A673 (cell line): Measurements from ENCODE around the gene STOML1. TPM values are rescaled to one million over a fixed set of nuclear protein-coding genes. Genes with fewer than 3 reads are reported as not detected.

ENCODE experiments used
- BruUV-seq: library from RNA; stranded (reverse); fragments of 400-500 nt; replicated peaks from 2 replicates; lab custom pipeline; 2021; lab: Mats Ljungman, UMichigan
- CTCF ChIA-PET: fragments of 300-600 bp; sonication (Branson Sonifier 250); formaldehyde crosslinking; loops from one replicate; lab custom pipeline; 2022; ENCODE audit warnings: antibody characterized with exemption; lab: Charles Lee
- POLR2A ChIA-PET: fragments of 300-600 bp; sonication (Branson Sonifier 250); formaldehyde crosslinking; loops from one replicate; lab custom pipeline; 2022; ENCODE audit warnings: antibody characterized with exemption; ENCODE audit not compliant: low non-redundant PET; lab: Charles Lee
- DNase-seq: peaks from one replicate; pipeline ENCODE4 v3.0.0-alpha.2; 2015; ENCODE audit warnings: low spot score
- H3K27ac ChIP-seq: fragments of 200-600 bp; sonication (generic); 2 replicates; pipeline ENCODE4 v1.5.1; 2016; ENCODE audit warnings: mixed run types, low read depth, mild to moderate bottlenecking, mixed read lengths, antibody characterized with exemption, low read length; ENCODE audit not compliant: poor library complexity, severe bottlenecking
- H3K27me3 ChIP-seq: fragments of 200-600 bp; sonication (generic); replicated peaks from 2 replicates; pipeline ENCODE4 v1.6.1; 2017; ENCODE audit warnings: mixed run types, low read depth, mild to moderate bottlenecking, mixed read lengths, antibody characterized with exemption, low read length; ENCODE audit not compliant: insufficient read depth, poor library complexity
- H3K36me3 ChIP-seq: fragments of 200-600 bp; sonication (generic); 2 replicates; pipeline ENCODE4 v1.6.1; 2016; ENCODE audit warnings: mixed run types, mild to moderate bottlenecking, mixed read lengths, antibody characterized with exemption, low read length; ENCODE audit not compliant: insufficient read depth, poor library complexity, severe bottlenecking
- H3K4me1 ChIP-seq: fragments of 200-600 bp; sonication (generic); 2 replicates; pipeline ENCODE4 v1.6.1; 2017; ENCODE audit warnings: mixed run types, mild to moderate bottlenecking, mixed read lengths, antibody characterized with exemption, low read length; ENCODE audit not compliant: insufficient read depth, poor library complexity, severe bottlenecking
- H3K4me3 ChIP-seq: fragments of 200-600 bp; sonication (generic); 2 replicates; pipeline ENCODE4 v1.5.1; 2016; ENCODE audit warnings: low read depth, mixed run types, mild to moderate bottlenecking, mixed read lengths, low read length; ENCODE audit not compliant: poor library complexity, severe bottlenecking
- H3K9me3 ChIP-seq: fragments of 200-600 bp; sonication (generic); 2 replicates; pipeline ENCODE4 v1.6.1; 2016; ENCODE audit warnings: mixed run types, low read depth, mild to moderate bottlenecking, mixed read lengths, antibody characterized with exemption, low read length; ENCODE audit not compliant: poor library complexity, severe bottlenecking
- CTCF ChIP-seq: fragments of 300-800, 200-600 bp; sonication (generic); conservative IDR thresholded peaks from 2 replicates; pipeline ENCODE4 v1.5.1; 2017; ENCODE audit warnings: low read depth, mild to moderate bottlenecking, antibody characterized with exemption, low read length, moderate library complexity, mixed read lengths
- EZH2 ChIP-seq: fragments of 200-600 bp; sonication (generic); IDR thresholded peaks from 2 replicates; pipeline ENCODE4 v1.6.1; 2017; ENCODE audit warnings: borderline replicate concordance, low read depth, mild to moderate bottlenecking, mixed read lengths, antibody characterized with exemption, low read length; ENCODE audit not compliant: poor library complexity, severe bottlenecking
- intact Hi-C: fragments of 100-400 bp; cut with micrococcal nuclease; formaldehyde crosslinking; loops from one replicate; pipeline ENCODE4 v1.10.0; 2022; ENCODE audit not compliant: unreplicated experiment
- total RNA-seq: library from RNA; stranded (reverse); gene quantifications from 2 replicates; pipeline ENCODE4 v1.2.3, GENCODE V29; 2021

The STOML1 gene
- total RNA-seq, 1 experiment from 2014 or later, result 7.3 TPM

- intact Hi-C loops, result no loop called here
- Histone ChIP-seq H3K27ac (no peak overlapping the region), H3K4me1 (no peaks in the 10 kb centered on the region), H3K9me3 (no peaks in the 10 kb centered on the region), H3K36me3 (peaks cover 7% of the 10 kb centered on the region), H3K27me3 (no peaks in the 10 kb centered on the region), H3K4me3 (no peak overlapping the region)
- ChIA-PET POLR2A (no interaction called here), CTCF (no interaction called here)
- no peak for DNase-seq
- no peak for TF ChIP-seq CTCF
- TF ChIP-seq EZH2, result no peak
- no TSS peak for BruUV-seq
These were observed 15.8 kb upstream of the STOML1 start for GRCh38 chr15:74007820-74008371.

DNA sequence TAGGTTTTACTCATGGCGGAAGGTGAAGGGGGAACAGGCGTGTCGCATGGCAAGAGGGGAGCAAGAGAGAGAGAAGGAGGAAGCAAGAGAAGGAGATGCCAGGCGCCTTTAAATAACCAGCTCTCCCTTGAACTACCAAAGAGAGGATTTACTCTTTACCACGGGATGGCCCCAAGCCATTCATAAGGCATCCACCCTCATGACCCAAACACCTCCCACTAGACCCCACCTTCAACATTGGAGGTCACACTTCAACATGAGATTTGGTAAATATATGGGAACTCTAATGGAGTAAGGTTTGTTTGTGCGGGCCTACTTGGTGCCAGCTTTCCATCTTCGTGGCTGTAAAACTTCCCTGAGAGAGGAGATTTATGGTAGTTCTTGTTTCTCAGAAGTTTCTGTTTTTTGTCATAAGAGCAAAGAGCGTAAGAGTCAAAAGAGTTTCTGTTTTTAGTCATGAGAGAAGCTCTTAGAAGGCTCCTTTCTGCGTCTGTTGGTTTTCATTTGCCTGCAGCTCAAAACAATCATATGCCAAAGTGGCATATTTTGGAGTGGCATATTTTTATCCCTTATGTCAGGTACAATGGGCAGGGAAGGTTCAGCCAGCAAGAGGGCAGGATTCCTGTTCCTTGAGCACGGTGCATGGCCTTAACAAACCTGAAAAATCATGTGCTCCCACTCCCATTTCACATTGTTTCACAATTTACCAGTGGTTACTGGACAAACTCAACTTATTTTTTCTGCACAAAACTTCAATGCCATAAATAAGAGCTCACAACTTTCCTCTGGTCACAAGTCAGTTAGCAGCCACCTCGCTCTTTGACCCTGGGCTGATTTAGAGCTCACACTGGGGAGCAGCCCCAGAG lies 14.9 kb upstream of the STOML1 start:
- H3K27ac ChIP-seq, result no peak overlapping the region
- POLR2A ChIA-PET, result no interaction called here
- no peak overlapping the region for H3K4me3 ChIP-seq
- H3K9me3 ChIP-seq, result no peaks in the 10 kb centered on the region
- BruUV-seq, result no TSS peak
- peaks cover 7% of the 10 kb centered on the region for H3K36me3 ChIP-seq
- no peak for DNase-seq
- H3K27me3 ChIP-seq, result no peaks in the 10 kb centered on the region
- no peaks in the 10 kb centered on the region for H3K4me1 ChIP-seq
- intact Hi-C loops, result no loop called here
- CTCF ChIA-PET, result no interaction called here
- TF ChIP-seq EZH2, result no peak
- no peak for TF ChIP-seq CTCF

DNA sequence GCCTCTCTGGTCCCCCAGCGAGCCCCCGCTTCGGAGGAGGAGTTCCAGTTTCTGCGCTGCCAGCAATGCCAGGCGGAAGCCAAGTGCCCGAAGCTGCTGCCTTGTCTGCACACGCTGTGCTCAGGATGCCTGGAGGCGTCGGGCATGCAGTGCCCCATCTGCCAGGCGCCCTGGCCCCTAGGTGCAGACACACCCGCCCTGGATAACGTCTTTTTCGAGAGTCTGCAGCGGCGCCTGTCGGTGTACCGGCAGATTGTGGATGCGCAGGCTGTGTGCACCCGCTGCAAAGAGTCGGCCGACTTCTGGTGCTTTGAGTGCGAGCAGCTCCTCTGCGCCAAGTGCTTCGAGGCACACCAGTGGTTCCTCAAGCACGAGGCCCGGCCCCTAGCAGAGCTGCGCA lies 5.9 kb upstream of the STOML1 start:
- peaks cover 16% of the 10 kb centered on the region for H3K4me1 ChIP-seq
- H3K27ac ChIP-seq, result no peak overlapping the region
- DNase-seq, result no peak
- intact Hi-C loops, result no loop called here
- H3K4me3 ChIP-seq, result no peak overlapping the region
- no TSS peak for BruUV-seq
- CTCF ChIA-PET, result no interaction called here
- H3K27me3 ChIP-seq, result no peaks in the 10 kb centered on the region
- H3K9me3 ChIP-seq, result no peaks in the 10 kb centered on the region
- POLR2A ChIA-PET, result no interaction called here
- no peak for TF ChIP-seq CTCF
- no peak for TF ChIP-seq EZH2
- H3K36me3 ChIP-seq, result peaks cover 4% of the 10 kb centered on the region
